ENCODE data around the gene TEAD1. TPM values are rescaled to one million over a fixed set of nuclear protein-coding genes. Genes with fewer than 3 reads are reported as not detected.

TEAD1 gene
- polyA plus RNA-seq, 1 donor (not counting 4 experiments of a cell fraction or from before 2014, with no cell fraction given), result 32.7 TPM

GRCh38 chr11:12854297-12854661 is 180.1 kb downstream of the TEAD1 start:
- Histone ChIP-seq H3K9me3 (ENCODE audit: control insufficient read depth, low read depth, low read length) (no peaks in the 10 kb centered on the region), H3K9ac (ENCODE audit: control insufficient read depth, extremely low read depth, insufficient read depth, low read length) (no peak overlapping the region), H3K79me2 (ENCODE audit: control insufficient read depth, insufficient read depth, low read length) (peaks cover 71% of the 10 kb centered on the region), H3K4me2 (ENCODE audit: control insufficient read depth, extremely low read depth, insufficient read depth, low read depth, low read length) (no peak overlapping the region), H3K4me1 (ENCODE audit: control insufficient read depth, extremely low read depth, insufficient read depth, low read length) (peaks cover 26% of the 10 kb centered on the region), H3K4me3 (ENCODE audit: control insufficient read depth in 2 of 3, extremely low read depth in 1 of 3, insufficient read depth in 2 of 3, low read depth in 1 of 3, low read length in 3 of 3) (no peak overlapping the region), H3K9me1 (ENCODE audit: control insufficient read depth, extremely low read depth, insufficient read depth, low read length) (peaks cover 6% of the 10 kb centered on the region), H3K27ac (ENCODE audit: control insufficient read depth, insufficient read depth, low read length) (no peak overlapping the region), H3K27me3 (ENCODE audit: control insufficient read depth, extremely low read depth, insufficient read depth, low read length) (no peaks in the 10 kb centered on the region), H4K20me1 (ENCODE audit: control insufficient read depth, extremely low read depth, insufficient read depth, low read length) (no peaks in the 10 kb centered on the region), H2AFZ (ENCODE audit: control insufficient read depth, low read length) (no peak overlapping the region), H3K36me3 (ENCODE audit: control insufficient read depth in 2 of 2, extremely low read depth in 1 of 2, insufficient read depth in 2 of 2, low read length in 2 of 2) (peaks cover 0 to 4% of the 10 kb centered on the region in 2 experiments)
- FAIRE-seq, result no peak
- dilution Hi-C loops (cut with MboI; ENCODE audit: extremely low pct_ligation_motif_present, low sequenced_read_pairs), result no loop called here
- no peak for DNase-seq (ENCODE audit: low read depth, low spot score)
- TF ChIP-seq CTCF (optimal IDR thresholded peaks at IDR 0.05 in 1 of 3, IDR thresholded peaks at IDR 0.05 in 1 of 3, conservative IDR thresholded peaks at IDR 0.05 in 1 of 3; ENCODE audit: extremely low read depth in 1 of 3, insufficient read depth in 2 of 3, low read length in 3 of 3), result no peak

- Histone ChIP-seq H3K4me3 (ENCODE audit: control insufficient read depth in 2 of 3, extremely low read depth in 1 of 3, insufficient read depth in 2 of 3, low read depth in 1 of 3, low read length in 3 of 3) (no peak overlapping the region), H4K20me1 (ENCODE audit: control insufficient read depth, extremely low read depth, insufficient read depth, low read length) (no peaks in the 10 kb centered on the region), H3K27ac (ENCODE audit: control insufficient read depth, insufficient read depth, low read length) (no peak overlapping the region), H3K27me3 (ENCODE audit: control insufficient read depth, extremely low read depth, insufficient read depth, low read length) (no peaks in the 10 kb centered on the region), H2AFZ (ENCODE audit: control insufficient read depth, low read length) (no peak overlapping the region), H3K4me2 (ENCODE audit: control insufficient read depth, extremely low read depth, insufficient read depth, low read depth, low read length) (no peak overlapping the region), H3K9ac (ENCODE audit: control insufficient read depth, extremely low read depth, insufficient read depth, low read length) (no peak overlapping the region), H3K36me3 (ENCODE audit: control insufficient read depth in 2 of 2, extremely low read depth in 1 of 2, insufficient read depth in 2 of 2, low read length in 2 of 2) (peaks cover 0 to 4% of the 10 kb centered on the region in 2 experiments), H3K79me2 (ENCODE audit: control insufficient read depth, insufficient read depth, low read length) (peaks cover 72% of the 10 kb centered on the region), H3K9me3 (ENCODE audit: control insufficient read depth, low read depth, low read length) (no peaks in the 10 kb centered on the region), H3K9me1 (ENCODE audit: control insufficient read depth, extremely low read depth, insufficient read depth, low read length) (peaks cover 6% of the 10 kb centered on the region), H3K4me1 (ENCODE audit: control insufficient read depth, extremely low read depth, insufficient read depth, low read length) (peaks cover 26% of the 10 kb centered on the region)
- DNase-seq (ENCODE audit: low read depth, low spot score), result no peak
- dilution Hi-C loops (cut with MboI; ENCODE audit: extremely low pct_ligation_motif_present, low sequenced_read_pairs), result no loop called here
- no peak for FAIRE-seq
- no peak for TF ChIP-seq EZH2 (IDR thresholded peaks at IDR 0.05; ENCODE audit: low read length)
- no peak for TF ChIP-seq CTCF (optimal IDR thresholded peaks at IDR 0.05 in 1 of 3, IDR thresholded peaks at IDR 0.05 in 1 of 3, conservative IDR thresholded peaks at IDR 0.05 in 1 of 3; ENCODE audit: extremely low read depth in 1 of 3, insufficient read depth in 2 of 3, low read length in 3 of 3)
Measured at GRCh38 chr11:12854829-12855228, 180.6 kb downstream of the TEAD1 start.
